HEK293T (cell line): Measurements from ENCODE around the gene IL19.

Experiments
- CTCF ChIA-PET: fragments of 350-600 bp; formaldehyde crosslinking; extraction: SDS; loops from one replicate; lab custom pipeline; 2021; ENCODE audit warnings: antibody characterized with exemption, inconsistent platforms; lab: Yijun Ruan, JAX
- POLR2A ChIA-PET: fragments of 350-600 bp; formaldehyde crosslinking; extraction: SDS; loops from one replicate; lab custom pipeline; 2020; ENCODE audit warnings: antibody characterized with exemption, inconsistent platforms; lab: Yijun Ruan, JAX
- DNase-seq: peaks from one replicate; pipeline ENCODE4 v3.0.0; 2012; ENCODE audit warnings: mixed read lengths; ENCODE audit errors: extremely low spot score
- ARNT ChIP-seq: fragments of 450-650 bp; IDR thresholded peaks from 2 replicates; pipeline ENCODE4 v1.6.1; 2017; ENCODE audit warnings: mild to moderate bottlenecking
- BHLHE40 ChIP-seq: fragments of 450-650 bp; IDR thresholded peaks from 2 replicates; pipeline ENCODE4 v1.6.1; 2016; ENCODE audit warnings: mild to moderate bottlenecking, moderate library complexity, borderline replicate concordance
- CTBP1 ChIP-seq: fragments of 450-650 bp; IDR thresholded peaks from 2 replicates; pipeline ENCODE4 v1.6.1; 2016; ENCODE audit warnings: borderline replicate concordance
- ELF4 ChIP-seq: fragments of 450-650 bp; IDR thresholded peaks from 2 replicates; pipeline ENCODE4 v1.6.1; 2017; ENCODE audit warnings: antibody characterized with exemption
- FOXA1 ChIP-seq: fragments of 450-650 bp; IDR thresholded peaks from 2 replicates; pipeline ENCODE4 v1.6.1; 2016; ENCODE audit warnings: mild to moderate bottlenecking
- FOXK2 ChIP-seq: fragments of 450-650 bp; IDR thresholded peaks from 2 replicates; pipeline ENCODE4 v1.6.1; 2016; ENCODE audit warnings: mild to moderate bottlenecking
- FOXM1 ChIP-seq: fragments of 450-650 bp; IDR thresholded peaks from 2 replicates; pipeline ENCODE4 v1.6.1; 2017; ENCODE audit warnings: mild to moderate bottlenecking, borderline replicate concordance
- HDGF ChIP-seq: fragments of 450-650 bp; IDR thresholded peaks from 2 replicates; pipeline ENCODE4 v1.6.1; 2017; ENCODE audit warnings: antibody characterized with exemption, borderline replicate concordance
- L3MBTL2 ChIP-seq: fragments of 450-650 bp; conservative IDR thresholded peaks from 2 replicates; pipeline ENCODE4 v1.6.1; 2016; ENCODE audit warnings: mild to moderate bottlenecking
- LEF1 ChIP-seq: fragments of 450-650 bp; IDR thresholded peaks from 2 replicates; pipeline ENCODE4 v1.6.1; 2017; ENCODE audit warnings: mild to moderate bottlenecking, borderline replicate concordance
- NFRKB ChIP-seq: fragments of 450-650 bp; IDR thresholded peaks from 2 replicates; pipeline ENCODE4 v1.6.1; 2016; ENCODE audit warnings: mild to moderate bottlenecking, moderate library complexity
- PKNOX1 ChIP-seq: fragments of 450-650 bp; IDR thresholded peaks from 2 replicates; pipeline ENCODE4 v1.6.1; 2016
- SP1 ChIP-seq: fragments of 450-650 bp; IDR thresholded peaks from 2 replicates; pipeline ENCODE4 v1.6.1; 2017
- SUZ12 ChIP-seq: fragments of 450-650 bp; IDR thresholded peaks from 2 replicates; pipeline ENCODE4 v1.6.1; 2016; ENCODE audit warnings: mild to moderate bottlenecking
- TARDBP ChIP-seq: fragments of 450-650 bp; IDR thresholded peaks from 2 replicates; pipeline ENCODE4 v1.6.1; 2016
- ZNF384 ChIP-seq: fragments of 450-650 bp; IDR thresholded peaks from 2 replicates; pipeline ENCODE4 v1.6.1; 2016

IL19 gene

GRCh38 chr1:206854401-206855129 is 84.0 kb downstream of the IL19 start:
- no peak for DNase-seq
- TF ChIP-seq ZNF384 (peak; percentile 83), L3MBTL2 (no peak), CTBP1 (peak; percentile 44; the same call in 1 of the 2 replicates), PKNOX1 (no peak), FOXA1 (no peak), TARDBP (no peak), ARNT (no peak), HDGF (no peak), SP1 (no peak)
- CTCF ChIA-PET, result no interaction called here
- POLR2A ChIA-PET, result no interaction called here

- no peak for TF ChIP-seq PKNOX1
- no peak for TF ChIP-seq ELF4
- TF ChIP-seq HDGF, result no peak
- TF ChIP-seq FOXK2, result no peak
- TF ChIP-seq CTBP1, result no peak
- TF ChIP-seq L3MBTL2, result no peak
- TF ChIP-seq FOXM1, result no peak
- TF ChIP-seq SUZ12, result no peak
- no peak for TF ChIP-seq FOXA1
- TF ChIP-seq NFRKB, result no peak
- no peak for DNase-seq
- POLR2A ChIA-PET, result no interaction called here
- CTCF ChIA-PET, result no interaction called here
Measured at GRCh38 chr1:206855859-206856258, 85.3 kb downstream of the IL19 start.

GRCh38 chr1:206856674-206857464 is 86.3 kb downstream of the IL19 start:
- POLR2A ChIA-PET, result no interaction called here

GRCh38 chr1:206859082-206859521 is 88.5 kb downstream of the IL19 start:
- CTCF ChIA-PET, result interaction anchor here (1.3 kb wide), 1 partner anchor 54 kb away, joined by 3 read pairs; no protein-coding TSS in a partner anchor
- POLR2A ChIA-PET, result no interaction called here
- TF ChIP-seq HDGF (no peak), CTBP1 (no peak), TARDBP (no peak), ARNT (no peak), ELF4 (no peak), ZNF384 (no peak), SP1 (no peak), FOXM1 (no peak), FOXA1 (no peak), FOXK2 (no peak), NFRKB (no peak), BHLHE40 (no peak), L3MBTL2 (no peak), PKNOX1 (no peak), SUZ12 (no peak), LEF1 (no peak)
- DNase-seq, result no peak

More at GRCh38 chr1:206856674-206857464, 86.3 kb downstream of the IL19 start:
- DNase-seq, result peak; percentile 45
- CTCF ChIA-PET, result interaction anchor here (1.1 kb wide), 1 partner anchor 54 kb away, joined by 3 read pairs; no protein-coding TSS in a partner anchor
- TF ChIP-seq L3MBTL2, result no peak
- TF ChIP-seq LEF1, result no peak
- no peak for TF ChIP-seq ZNF384
- TF ChIP-seq FOXK2, result no peak
- no peak for TF ChIP-seq PKNOX1
- TF ChIP-seq CTBP1, result no peak

GRCh38 chr1:206860165-206860564 is 89.6 kb downstream of the IL19 start:
- CTCF ChIA-PET, result interaction anchor here (0.6 to 1.3 kb wide), 2 partner anchors 53 to 643 kb away, joined by 3 to 4 read pairs; no protein-coding TSS in a partner anchor
- no peak for TF ChIP-seq SP1
- no peak for TF ChIP-seq HDGF
- TF ChIP-seq PKNOX1, result no peak
- no peak for TF ChIP-seq LEF1
- TF ChIP-seq FOXA1, result no peak
- TF ChIP-seq ZNF384, result no peak
- TF ChIP-seq ARNT, result no peak
- TF ChIP-seq L3MBTL2, result no peak
- no peak for TF ChIP-seq SUZ12
- TF ChIP-seq TARDBP, result no peak
- TF ChIP-seq BHLHE40, result no peak
- no peak for TF ChIP-seq FOXM1
- TF ChIP-seq NFRKB, result no peak
- POLR2A ChIA-PET, result no interaction called here
- no peak for DNase-seq
